Hematopoietic multipotent progenitor cell treated with erythropoietin and hydrocortisone succinate and interleukin-3 and kit ligand, for 4 days (in vitro differentiated cells): ENCODE results near the gene KRTAP3-2.

ENCODE experiments used
- DNase-seq: peaks from one replicate; pipeline ENCODE4 v3.0.0-alpha.2; 2015

Gene KRTAP3-2

DNA sequence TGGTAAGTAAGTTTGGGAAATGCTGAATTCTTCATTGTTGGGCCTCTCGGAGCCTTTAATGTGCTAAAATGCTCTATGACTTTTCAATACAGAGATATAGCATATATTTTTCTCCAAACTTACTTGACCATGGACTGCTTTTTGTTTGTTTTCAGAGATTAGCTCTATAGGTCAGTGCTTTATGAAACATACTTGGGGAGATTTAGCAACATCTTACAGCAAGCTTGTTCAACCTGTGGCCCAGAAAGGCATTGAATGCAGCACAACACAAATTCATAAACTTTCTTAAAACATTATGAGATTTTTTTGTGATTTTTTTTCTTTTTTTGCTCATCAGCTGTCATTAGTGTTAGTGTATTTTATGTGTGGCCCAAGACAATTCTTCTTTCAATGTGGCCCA is 10.2 kb upstream of the KRTAP3-2 start:
- no peak for DNase-seq

DNA sequence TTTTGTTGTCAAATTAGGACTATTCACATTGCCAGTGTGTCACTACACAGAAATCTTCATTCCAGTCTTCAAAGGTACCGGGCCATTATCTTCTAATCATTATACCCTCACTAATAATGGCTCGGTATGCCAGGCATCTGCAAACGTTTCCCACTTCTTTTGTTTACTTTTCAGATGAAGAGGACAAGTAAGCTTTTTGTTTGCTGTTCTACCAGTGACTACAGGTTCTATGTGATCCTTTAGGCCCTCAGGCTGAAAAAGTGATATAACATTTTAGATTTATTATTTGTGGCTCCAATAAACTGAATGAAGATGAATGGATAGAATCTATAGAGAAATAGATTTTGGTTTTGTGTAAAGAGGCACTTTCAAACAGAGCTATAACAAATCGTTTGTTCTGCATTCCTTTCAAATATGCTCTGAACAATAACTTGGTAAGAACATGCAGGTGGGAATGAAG is 9.6 kb upstream of the KRTAP3-2 start:
- no peak for DNase-seq

DNA sequence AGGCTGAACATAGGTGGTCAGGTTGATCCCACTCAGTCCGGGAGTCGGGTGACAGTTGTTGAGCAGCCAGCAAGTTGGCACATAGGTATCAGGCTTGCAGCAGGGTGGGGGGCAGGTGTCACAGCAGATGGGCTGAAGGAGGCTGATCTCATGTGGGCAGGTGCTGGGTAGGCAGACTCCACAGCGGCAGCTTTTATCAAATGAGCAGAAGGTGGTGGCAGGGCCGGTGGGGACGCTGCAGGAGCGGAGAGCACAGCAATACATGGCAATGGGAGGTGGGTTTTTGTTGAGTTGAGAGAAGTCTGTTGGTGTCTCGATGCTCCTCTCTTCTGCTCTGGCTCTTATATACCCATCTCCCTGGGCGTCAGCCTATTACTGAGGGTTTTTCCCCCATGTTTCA is 9.1 kb upstream of the KRTAP3-2 start, which contains the start of gene KRTAP3-1:
KRTAP3-1 (minus strand) TSS at position 318 of the 400 bp plus-strand sequence; CDS start at position 264, 54 bp downstream.
- DNase-seq, result no peak

DNA sequence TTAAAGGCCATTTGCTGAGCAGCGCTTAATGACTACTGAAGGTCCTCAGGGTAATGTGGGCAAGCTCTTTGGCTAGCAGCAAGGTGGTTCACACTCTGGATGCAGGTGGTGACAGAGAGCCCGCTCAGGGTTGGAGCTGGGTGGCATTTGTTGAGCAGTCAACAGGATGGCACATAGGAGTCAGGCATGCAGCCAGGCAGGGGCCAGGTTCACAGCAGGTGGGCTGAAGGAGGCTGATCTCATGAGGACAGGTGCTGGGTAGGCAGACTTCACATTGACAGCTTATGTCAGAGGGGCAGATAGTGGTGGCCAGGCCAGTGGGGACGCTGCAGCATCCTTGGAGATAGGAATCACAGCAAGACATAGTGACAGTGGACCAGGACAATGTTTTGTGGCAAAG is 4.7 kb upstream of the KRTAP3-2 start:
- DNase-seq, result no peak

DNA sequence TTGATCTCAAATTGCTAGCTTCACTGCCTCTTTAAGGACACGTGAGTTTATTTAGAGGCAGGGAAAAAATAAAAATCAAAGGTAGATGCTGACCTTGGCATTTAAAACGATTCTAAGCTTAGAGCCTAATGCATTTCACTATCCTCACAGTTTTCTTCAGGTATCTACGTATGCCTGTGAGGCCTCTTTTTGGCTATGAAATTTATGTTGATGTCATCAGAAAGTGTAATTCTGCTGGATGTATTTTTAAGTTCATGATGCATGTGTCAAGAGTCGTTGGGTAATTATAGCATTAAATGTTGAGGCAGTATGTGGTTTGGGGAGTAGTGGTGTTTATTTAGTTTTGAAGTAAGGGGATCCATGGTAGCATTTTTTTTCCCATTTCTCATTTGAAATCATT is 4.2 kb upstream of the KRTAP3-2 start:
- DNase-seq, result no peak

DNA sequence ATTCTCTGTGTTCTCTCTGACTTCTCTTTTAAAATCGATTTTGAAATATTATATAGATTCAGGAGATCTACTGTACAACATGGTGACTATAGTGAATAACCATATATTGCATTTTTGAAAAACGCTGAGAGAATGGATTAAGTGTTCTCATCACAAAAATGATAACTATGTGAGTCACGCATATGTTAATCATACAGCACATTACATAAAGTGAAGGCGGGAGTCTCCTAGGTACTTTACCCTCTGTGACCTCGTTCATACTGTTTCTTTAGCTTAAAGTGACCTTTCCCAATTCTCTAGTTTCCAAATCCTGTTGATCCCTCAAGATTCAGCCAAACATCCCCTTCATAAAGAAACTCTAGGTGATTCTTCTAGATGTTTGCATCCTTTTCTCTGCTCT is 3.1 kb upstream of the KRTAP3-2 start:
- DNase-seq, result no peak

DNA sequence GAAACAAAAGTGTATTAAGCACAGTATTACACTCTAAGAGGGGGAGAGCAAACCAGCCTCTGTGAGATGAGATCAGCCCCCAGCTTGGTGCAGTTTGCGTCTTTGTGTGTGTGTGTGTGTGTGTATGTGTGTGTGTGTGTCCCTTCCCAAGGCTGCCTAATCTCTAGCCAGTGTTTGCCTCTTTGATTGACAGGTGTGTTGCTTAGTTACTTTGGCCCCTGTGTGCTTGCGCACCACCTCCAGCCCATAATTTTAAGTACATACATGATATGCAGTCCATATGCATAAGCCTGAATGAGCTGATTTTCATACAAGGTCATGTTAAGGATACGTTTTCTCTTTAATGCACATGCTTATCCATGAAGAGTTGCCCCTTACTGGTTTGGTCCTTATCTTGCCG is 2.1 kb upstream of the KRTAP3-2 start:
- DNase-seq, result no peak

DNA sequence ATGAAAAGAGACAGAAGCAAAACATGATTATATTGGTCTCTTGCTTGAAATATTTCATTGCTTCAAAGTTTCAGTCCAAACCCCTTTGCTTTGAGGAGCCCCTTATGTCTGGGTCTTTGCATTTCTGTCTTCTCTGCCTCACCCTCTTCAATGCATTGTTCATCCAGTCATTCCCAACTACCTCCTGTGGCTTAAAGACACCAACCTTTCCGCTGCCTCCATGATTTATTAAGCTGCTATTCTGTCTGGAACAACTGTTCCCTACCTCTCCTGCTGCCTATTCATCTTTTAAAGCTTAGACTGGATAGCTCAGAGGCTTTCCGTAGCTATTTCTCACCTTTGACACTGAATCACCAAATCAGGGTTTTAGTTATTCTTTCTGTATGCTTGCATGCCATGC is 2.3 kb downstream of the KRTAP3-2 start:
- no peak for DNase-seq

DNA sequence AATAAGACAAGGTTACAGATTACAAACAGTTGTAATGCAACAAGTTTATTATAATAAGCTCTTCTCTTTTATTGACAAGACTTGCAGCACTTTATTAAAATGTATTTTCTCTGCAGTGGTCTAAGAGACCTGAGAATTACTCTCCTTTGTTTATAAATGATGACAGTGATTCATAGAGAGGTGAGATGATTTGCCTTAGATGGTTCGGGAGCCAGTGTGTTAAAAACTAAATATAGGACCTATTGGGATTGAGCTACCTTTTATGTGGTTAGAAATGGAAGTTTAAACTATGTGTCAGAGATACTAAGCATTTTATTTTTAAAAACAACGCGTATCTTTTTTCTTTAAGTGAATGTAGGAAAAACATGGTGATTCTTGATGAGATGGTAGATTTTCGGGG is 2.9 kb downstream of the KRTAP3-2 start:
- no peak for DNase-seq

DNA sequence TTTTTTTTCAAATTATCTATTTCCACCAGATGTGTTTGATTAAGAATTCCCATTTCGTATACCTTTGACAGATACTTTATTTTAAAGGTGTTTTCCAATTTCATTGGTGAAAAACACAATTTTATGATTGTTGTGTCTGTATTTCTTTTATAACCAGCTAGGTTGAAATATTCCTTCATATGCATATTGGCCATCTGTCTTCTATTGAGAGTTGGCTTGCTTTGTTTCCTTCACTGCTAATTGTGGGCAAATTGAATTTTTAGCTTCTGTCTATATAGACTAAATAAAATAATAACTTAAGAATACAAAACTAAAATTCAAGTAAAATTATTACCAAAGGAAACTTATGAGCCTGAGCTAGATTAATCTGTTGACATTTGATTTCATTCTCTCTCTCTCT is 4.6 kb downstream of the KRTAP3-2 start:
- DNase-seq, result no peak

DNA sequence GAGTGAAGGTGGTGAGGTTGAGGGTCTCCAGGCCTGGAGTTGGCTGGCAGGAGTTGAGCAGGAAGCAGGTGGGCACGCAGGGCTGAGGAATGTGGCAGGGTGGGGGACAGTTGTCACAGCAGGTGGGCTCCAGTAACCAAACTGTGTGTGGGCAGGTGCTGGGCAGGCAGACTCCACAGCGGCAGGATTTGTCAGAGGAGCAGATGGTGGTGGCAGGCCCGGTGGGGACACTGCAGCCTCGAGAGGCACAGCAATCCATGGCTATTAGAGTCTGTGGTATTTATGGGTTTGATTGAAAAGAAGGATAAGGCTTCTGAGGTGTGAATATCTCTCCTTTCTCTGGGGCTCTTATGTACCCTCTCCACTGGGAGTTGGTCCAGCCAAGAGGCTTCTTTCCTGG is 5.9 kb downstream of the KRTAP3-2 start, which contains the start of gene KRTAP3-3:
KRTAP3-3 (minus strand) TSS at position 326 of the 400 bp plus-strand sequence; CDS start at position 259, 67 bp downstream.
- no peak for DNase-seq

DNA sequence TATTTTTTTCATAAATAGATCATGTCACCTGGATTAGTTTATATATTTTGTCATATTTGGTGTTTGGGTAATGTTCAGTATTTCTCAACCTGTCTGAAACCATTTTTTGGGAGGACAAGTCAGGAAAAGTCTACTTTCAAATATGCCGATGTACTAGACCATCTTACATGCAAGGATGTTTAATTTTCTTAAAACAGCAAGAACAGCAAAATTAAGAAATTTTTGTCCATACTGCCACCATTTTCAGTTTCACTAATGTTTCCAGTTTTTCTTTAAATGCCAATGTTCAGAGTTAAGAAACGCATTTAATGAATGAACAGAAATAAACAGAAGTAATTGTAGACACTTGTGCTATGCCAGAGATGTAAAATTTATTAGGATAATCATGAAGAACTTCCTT is 6.6 kb downstream of the KRTAP3-2 start:
- no peak for DNase-seq

DNA sequence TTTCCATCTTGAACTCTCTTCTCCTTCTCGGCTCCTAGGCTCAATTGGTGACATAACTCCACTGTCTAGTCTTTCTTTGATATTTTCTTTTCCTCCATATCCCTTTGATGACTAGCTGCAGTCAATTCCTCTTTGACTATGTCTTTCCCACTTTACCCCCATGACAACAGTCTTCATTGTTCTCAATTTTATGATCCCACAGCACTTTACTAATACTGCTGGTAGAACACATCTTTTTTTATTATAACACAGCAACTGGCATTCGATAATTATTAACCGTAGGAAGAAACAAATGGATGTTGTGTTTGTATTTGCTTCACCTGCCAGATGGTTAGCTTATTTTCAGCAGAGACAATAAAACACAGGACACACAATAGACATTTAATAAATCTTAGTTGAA is 7.0 kb downstream of the KRTAP3-2 start:
- no peak for DNase-seq

DNA sequence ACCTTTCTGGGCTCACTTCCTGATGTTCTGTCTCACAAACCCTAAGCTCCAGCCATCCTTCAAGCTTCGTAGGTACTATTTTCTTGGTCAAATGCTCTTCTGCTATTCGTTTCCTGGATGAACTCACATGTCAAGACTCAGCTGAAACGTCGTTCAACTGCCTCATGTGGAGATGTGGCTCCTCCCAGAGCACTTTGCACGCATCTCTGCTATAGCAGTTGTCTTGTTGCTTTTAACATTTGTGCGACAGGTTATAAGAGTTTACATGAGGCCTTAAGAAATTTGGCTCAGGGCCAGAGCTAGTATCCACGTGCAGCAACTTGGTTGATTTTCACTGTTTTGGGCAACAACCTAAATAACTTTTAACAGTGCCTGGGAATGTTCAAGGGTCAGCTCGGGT is 12.8 kb downstream of the KRTAP3-2 start:
- no peak for DNase-seq

DNA sequence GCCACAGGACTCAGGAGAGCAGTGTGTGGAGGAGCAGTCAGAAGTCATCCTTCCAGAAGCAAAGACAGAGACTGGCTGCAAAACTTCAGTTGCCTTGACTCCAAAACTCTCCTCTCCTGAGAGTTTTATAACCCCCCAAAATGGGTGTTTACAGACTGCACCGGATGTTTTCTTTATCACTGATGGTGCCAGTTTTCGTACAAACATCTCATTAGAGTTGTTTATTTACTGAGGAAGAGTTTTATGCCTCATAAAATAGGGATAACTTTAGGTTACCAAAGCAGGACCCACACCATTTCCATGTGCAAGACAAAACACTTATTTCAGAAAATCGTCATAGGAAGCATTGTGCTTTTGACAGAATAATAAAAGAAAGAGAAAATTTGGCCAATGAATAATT is 15.5 kb downstream of the KRTAP3-2 start, which contains the start of gene KRT40:
KRT40 (minus strand) TSS at position 101 of the 400 bp plus-strand sequence; CDS start at position 48, 53 bp downstream.
- DNase-seq, result no peak

DNA sequence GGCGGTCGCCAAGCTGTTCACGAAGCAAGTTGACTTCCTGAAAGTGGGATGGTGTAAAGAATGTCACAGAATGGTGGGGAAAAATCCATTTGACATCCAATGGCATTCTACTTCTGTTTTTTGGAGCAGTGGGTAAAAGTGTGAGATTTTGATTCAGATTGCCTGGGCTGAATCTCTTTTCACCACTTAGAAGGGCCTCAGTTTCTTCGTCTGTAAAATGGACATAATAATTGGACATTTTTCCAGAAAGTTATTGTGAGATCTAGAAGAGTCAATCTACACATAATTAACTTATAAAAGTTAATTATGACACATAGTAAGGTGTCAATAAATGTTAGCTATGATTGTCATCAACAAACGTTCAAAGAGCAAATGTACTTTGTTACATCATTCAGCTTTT is 18.6 kb downstream of the KRTAP3-2 start:
- no peak for DNase-seq

DNA sequence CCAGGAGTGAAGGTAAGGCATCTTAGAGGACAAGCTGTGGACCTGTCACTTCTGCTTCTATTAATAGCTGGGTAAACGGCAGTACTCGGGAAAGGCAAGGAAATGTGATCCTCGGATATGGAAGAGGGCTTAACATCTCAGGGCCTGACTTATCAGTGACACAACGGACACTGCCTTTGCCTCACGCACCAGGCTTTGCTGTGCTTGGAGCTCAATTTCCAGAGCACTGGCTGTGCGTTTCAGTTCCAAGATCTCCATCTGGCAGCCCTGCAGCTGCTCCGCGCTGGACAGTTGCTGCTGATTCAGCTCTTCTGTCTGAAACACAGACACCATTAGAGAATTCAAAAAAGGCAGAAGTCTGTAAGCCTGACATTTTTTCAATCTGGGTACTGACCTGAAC is 19.1 kb downstream of the KRTAP3-2 start:
- DNase-seq, result no peak

DNA sequence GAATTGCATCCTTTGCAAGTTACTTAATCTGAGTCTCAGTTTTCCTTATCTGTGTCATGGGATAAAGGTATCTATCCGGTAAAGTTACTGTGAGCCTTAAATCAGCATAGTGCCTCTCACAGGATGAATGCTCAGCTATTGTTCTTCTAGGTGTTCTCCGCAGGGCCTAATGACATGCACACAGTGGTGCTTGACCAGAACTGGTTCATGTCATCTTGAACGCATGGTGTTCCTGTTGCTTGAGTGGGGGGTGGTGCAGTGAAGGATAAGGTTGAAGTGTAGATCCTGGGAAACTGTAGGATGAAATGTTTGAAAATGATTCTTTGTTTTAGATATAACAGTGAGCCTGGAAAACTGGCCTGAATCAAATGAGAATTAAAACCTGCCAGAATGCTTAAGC is 19.6 kb downstream of the KRTAP3-2 start:
- DNase-seq, result no peak

DNA sequence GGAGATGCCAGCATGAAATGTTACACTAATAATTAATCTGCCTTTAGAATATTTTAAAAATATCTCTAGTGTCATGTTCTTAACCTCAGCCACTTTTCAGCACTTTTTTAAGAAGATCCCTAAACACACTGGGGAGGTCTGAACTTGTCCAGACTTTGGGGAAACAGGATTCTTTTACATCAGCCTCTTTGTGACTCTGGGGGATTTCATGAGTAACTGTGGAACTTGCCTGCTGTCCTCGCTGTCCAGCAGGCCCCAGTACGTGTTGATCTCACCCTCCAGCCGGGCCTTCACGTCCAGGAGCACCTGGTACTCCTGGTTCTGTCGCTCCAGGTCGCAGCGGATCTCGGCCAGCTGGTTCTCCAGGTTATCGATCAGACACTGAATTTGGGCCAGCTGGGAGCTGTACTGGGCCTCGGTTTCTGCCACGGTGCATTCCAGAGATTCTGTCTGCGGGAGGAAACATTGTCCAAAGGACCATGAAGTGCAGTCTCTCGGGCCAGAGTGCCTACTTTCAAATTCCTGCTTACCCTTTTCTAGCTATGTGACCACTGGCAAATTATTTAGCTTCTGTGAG is 21.0 kb downstream of the KRTAP3-2 start:
- no peak for DNase-seq

DNA sequence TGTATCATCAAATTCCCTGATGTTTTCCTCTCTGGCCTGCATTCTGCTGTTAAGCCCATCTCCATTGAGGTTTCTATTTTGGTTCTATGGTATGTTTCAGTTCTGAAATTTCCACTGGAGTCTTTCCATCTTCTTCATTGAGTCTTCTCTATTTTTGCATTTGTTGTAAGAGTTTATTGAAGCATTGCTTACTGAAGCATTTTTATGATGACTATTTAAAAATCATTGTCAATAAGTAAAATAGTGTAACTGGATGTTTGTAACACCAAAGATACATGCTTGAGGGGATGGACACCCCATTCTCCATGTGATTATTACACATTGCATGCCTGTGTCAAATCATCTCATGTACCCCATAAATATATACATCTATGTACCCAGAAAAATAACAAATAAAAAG is 24.2 kb downstream of the KRTAP3-2 start:
- DNase-seq, result no peak

DNA sequence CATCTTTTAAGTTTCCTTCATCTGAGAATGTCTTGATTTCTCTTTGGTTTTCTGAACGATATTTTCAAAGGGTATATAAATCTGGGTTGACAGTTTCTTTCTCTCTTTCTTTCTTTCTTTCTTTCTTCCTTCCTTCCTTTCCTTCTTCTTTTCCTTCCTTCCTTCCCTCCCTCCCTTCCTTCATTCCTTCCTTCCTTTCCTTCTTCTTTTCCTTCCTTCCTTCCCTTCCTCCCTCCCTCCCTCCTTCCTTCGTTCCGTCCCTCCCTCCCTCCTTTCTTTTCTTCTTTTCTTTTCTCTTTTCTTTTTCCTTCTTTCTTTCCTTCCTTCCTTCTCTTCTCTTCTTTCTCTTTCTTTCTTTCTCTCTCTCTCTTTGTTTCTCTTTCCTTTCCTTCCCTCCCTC is 25.3 kb downstream of the KRTAP3-2 start:
- no peak for DNase-seq

DNA sequence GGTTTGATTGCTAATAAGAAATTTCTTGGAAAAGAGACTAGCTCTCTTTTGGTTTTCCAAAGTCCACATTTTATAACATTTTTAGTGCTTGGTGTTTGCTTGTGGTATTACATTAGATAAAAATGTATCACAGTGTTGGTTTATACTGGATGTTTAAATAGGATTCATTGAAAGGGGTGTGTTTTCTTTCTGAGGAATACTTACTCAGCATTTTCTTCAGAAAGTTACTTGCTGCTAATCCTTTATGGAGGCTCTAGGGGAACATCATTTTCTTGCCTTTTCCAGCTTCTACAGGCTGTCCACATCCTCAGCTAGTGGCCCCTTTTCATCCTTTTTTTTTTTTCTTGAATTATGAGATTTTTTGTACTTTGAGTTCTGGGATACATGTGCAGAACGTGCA is 32.1 kb downstream of the KRTAP3-2 start:
- no peak for DNase-seq

DNA sequence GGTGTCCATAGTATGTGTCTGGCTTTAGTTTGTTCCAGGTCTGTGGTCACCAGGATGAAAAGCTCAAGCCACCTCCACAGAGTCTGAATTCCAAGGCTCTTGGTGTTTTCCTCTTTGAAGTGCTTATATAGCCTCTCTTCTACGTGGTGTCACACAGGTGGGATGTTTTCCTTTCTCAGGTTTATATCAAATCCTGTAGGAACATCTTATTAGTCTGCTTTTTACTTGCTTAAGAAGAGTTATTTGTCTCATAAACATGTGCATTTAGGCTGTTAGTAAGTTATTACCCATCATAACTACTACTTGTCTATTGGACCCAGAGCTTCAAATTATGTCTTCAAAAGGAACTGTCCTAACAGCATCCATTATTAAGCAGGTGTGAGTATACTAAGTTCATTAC is 32.9 kb downstream of the KRTAP3-2 start, which contains the start of gene KRT39:
KRT39 (minus strand) TSS at position 101 of the 400 bp plus-strand sequence; CDS start at position 9, 92 bp downstream.
- DNase-seq, result no peak

DNA sequence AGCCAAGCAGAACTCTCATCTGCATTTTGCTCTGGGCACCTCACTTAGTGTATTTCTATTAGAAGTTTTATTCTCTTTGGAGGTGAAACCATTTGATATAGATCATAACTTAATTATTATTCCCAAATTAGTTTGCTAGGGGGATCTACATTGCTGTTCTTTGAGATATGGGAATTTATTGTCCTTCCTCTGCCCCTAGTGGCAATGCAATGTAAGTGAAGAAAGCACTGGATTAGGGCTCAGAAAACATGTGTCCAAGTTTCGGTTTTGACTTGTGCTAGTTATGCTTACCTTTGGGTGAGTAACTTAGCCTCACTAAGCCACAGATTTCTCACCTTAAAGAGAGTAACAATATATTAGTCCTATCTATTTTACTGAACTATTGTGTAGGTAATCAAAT is 35.9 kb downstream of the KRTAP3-2 start:
- peak; percentile 19 for DNase-seq

DNA sequence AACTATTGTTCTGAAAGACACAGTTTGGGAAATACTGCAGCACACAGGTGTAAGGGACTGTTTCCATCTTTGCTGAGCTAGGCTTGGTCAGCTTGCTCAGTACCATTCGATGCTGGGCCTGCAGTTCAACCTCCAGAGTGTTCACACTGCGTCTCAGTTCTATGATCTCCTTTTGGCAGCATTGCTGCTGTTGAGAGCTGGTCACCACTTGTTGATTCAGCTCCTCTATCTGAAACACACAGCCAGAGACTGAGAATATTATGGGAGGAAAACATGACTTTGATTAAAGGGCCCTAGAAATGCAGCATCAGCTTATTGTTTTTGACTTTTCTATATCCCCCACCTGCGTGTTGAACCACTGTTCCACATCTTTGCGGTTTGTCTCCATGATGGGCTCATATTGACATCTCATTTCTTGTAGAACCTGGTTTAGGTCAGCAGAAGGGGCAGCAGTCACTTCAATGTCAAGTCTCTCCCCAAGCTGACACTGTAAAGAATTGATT is 37.6 kb downstream of the KRTAP3-2 start:
- DNase-seq, result no peak
